Measurements from ENCODE around the gene ZNF501.

The ZNF501 gene

GRCh38 chr3:44729384-44729910 lies at the start of gene ZNF501:
Gene ZNF501 (plus strand): TSS chr3:44729635. CDS start chr3:44734422, 4,787 bp downstream.
- peak within 1 kb of the TSS; percentile 68 for H3K4me3 ChIP-seq (ENCODE audit: low read depth, low read length)
- TF ChIP-seq, protein P1, sequence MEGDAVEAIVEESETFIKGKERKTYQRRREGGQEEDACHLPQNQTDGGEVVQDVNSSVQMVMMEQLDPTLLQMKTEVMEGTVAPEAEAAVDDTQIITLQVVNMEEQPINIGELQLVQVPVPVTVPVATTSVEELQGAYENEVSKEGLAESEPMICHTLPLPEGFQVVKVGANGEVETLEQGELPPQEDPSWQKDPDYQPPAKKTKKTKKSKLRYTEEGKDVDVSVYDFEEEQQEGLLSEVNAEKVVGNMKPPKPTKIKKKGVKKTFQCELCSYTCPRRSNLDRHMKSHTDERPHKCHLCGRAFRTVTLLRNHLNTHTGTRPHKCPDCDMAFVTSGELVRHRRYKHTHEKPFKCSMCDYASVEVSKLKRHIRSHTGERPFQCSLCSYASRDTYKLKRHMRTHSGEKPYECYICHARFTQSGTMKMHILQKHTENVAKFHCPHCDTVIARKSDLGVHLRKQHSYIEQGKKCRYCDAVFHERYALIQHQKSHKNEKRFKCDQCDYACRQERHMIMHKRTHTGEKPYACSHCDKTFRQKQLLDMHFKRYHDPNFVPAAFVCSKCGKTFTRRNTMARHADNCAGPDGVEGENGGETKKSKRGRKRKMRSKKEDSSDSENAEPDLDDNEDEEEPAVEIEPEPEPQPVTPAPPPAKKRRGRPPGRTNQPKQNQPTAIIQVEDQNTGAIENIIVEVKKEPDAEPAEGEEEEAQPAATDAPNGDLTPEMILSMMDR (IDR thresholded peaks at IDR 0.05; ENCODE audit: low read depth, low read length): no peak

GRCh38 chr3:44680921-44681455 lies 48.4 kb upstream of the ZNF501 start:
- TF ChIP-seq, protein P1 (IDR thresholded peaks at IDR 0.05; ENCODE audit: low read depth, low read length): no peak
- H3K4me3 ChIP-seq (ENCODE audit: low read depth, low read length): no peak overlapping the region

DNA sequence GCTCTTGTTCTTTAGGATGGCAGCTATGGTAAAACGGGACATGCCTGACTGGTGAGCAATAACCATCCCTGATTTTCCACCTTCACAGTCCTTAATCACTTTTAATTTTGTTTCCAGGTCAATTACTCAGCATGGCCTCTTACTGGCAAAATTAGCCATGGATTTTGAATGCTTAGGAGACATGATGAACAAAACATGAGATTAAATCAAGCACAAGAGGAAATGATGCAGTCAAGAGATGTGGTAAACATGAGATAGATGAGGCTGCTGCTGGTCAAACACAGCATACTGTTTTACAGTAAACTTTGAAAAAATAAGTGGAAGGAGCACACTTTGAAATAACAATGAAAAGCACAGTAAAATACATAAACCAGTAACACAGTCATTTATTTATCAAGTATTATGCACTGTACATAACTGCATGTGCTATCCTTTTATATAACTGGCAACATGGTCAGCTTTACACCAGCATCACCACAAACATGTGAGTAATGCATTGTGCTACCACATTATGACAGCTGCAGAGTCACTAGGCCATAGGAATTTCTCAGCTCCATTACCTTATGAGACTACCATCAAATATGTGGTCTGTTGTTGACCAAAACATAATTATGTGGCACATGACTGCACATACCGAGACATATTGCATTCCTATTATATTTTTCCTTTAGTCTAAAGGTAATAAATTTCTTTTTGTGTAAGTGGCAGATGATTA lies 47.1 kb upstream of the ZNF501 start:
- TF ChIP-seq, protein P1 (IDR thresholded peaks at IDR 0.05; ENCODE audit: low read depth, low read length): no peak
- H3K4me3 ChIP-seq (ENCODE audit: low read depth, low read length): no peak overlapping the region

- TF ChIP-seq, protein P1 (IDR thresholded peaks at IDR 0.05; ENCODE audit: low read depth, low read length): no peak
- peak overlapping the region; percentile 68 for H3K4me3 ChIP-seq (ENCODE audit: low read depth, low read length)
Measured at GRCh38 chr3:44685128-44685800, 44.2 kb upstream of the ZNF501 start.

GRCh38 chr3:44687898-44688297 lies 41.5 kb upstream of the ZNF501 start:
- TF ChIP-seq, protein P1 (IDR thresholded peaks at IDR 0.05; ENCODE audit: low read depth, low read length): no peak

GRCh38 chr3:44712455-44713075 lies 16.9 kb upstream of the ZNF501 start, which contains the start of gene ZNF502:
Gene ZNF502 (plus strand): TSS chr3:44712660. CDS start chr3:44720262, 7,602 bp downstream.
- peak within 1 kb of the TSS; percentile 86 for H3K4me3 ChIP-seq (ENCODE audit: low read depth, low read length)
- TF ChIP-seq, protein P1 (IDR thresholded peaks at IDR 0.05; ENCODE audit: low read depth, low read length): peak; percentile 19; the same call in 1 of the 2 replicates

More at GRCh38 chr3:44687898-44688297, 41.5 kb upstream of the ZNF501 start:
- no peak overlapping the region for H3K4me3 ChIP-seq (ENCODE audit: low read depth, low read length)
